ENCODE data around the gene C6orf89.

GRCh38 chr6:36906539-36907325 is 21.0 kb downstream of the C6orf89 start:
- TF ChIP-seq ELF1 (IDR thresholded peaks at IDR 0.05; ENCODE audit: borderline replicate concordance, low read depth) (no peak), CTCF (IDR thresholded peaks at IDR 0.05 in 2 of 3, conservative IDR thresholded peaks at IDR 0.05 in 1 of 3; ENCODE audit: borderline replicate concordance in 1 of 3, insufficient read depth in 1 of 3, low read depth in 2 of 3, low read length in 2 of 3) (no peak), ATF3 (IDR thresholded peaks at IDR 0.05) (no peak), SP1 (IDR thresholded peaks at IDR 0.05; ENCODE audit: low read depth) (no peak), EZH2 (IDR thresholded peaks at IDR 0.05) (no peak), SIN3A (IDR thresholded peaks at IDR 0.05; ENCODE audit: low read depth) (no peak), CEBPB (IDR thresholded peaks at IDR 0.05; ENCODE audit: low read depth) (no peak), POLR2A (IDR thresholded peaks at IDR 0.05; ENCODE audit: borderline replicate concordance, extremely low read depth, insufficient read depth, insufficient read length) (no peak), EZH2phosphoT487 (IDR thresholded peaks at IDR 0.05; ENCODE audit: borderline replicate concordance) (no peak)

Data from HCT116 (cell line).